ENCODE data around the gene INO80C. TPM values are rescaled to one million over a fixed set of nuclear protein-coding genes. Genes with fewer than 3 reads are reported as not detected.
A peak's percentile ranks its signal among the peaks of the same experiment; 100 is the strongest.

INO80C gene
- total and polyA plus RNA-seq, 2 donors from 2014 or later = 20.9 to 38.2 TPM

- no peaks in the 10 kb centered on the region for H3K36me3 ChIP-seq (ENCODE audit: control insufficient read depth in 2 of 3, insufficient read depth in 3 of 3, low read length in 3 of 3)
- no peak for FAIRE-seq
- intact Hi-C loops (cut with DNase I) = no loop called here
Observed at GRCh38 chr18:35500113-35500512, 2.4 kb upstream of the INO80C start.

DNA sequence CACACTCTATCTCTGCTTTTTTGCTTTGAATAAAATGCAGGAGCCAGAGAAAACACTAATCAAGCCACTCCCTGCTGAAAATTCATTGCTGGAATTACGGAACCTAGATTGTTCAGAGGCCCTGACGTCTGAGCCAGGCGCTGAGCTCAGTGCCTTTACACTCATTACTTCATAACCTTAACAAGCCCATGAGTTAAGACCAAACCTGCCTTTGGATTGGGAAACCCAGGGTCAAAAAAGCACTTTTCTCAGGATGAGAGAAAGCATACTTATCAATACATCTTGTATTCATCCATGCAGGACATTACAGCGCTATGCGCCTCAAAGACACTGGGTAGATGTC, 762 bp downstream of the INO80C start:
- H3K27me3 ChIP-seq (ENCODE audit: control insufficient read depth, insufficient read depth, low read length) = no peaks in the 10 kb centered on the region
- no peaks in the 10 kb centered on the region for H3K36me3 ChIP-seq (ENCODE audit: control insufficient read depth in 2 of 3, insufficient read depth in 3 of 3, low read length in 3 of 3)
- H3K9me3 ChIP-seq (ENCODE audit: control insufficient read depth in 2 of 3, insufficient read depth in 1 of 3, low read length in 3 of 3) = no peaks in the 10 kb centered on the region
- no peak for TF ChIP-seq CTCF (IDR thresholded peaks at IDR 0.05; ENCODE audit: borderline replicate concordance, extremely low read depth, insufficient read depth)
- intact Hi-C loops (cut with DNase I) = no loop called here
- H3K27ac ChIP-seq (ENCODE audit: low read depth in 2 of 2, low read length in 2 of 2) = peak overlapping the region; percentile 97 to 98
- DNase-seq = no peak
- peak overlapping the region; percentile 78 to 97 (median 95) for H3K9ac ChIP-seq (ENCODE audit: low read length in 3 of 3)
- peaks cover 0 to 11% (median 6%) of the 10 kb centered on the region in 3 donors for H3K4me1 ChIP-seq (ENCODE audit: control insufficient read depth in 2 of 3, insufficient read depth in 2 of 3, low read depth in 1 of 3, low read length in 3 of 3)
- peak overlapping the region; percentile 74 to 99 (median 95) for H3K4me3 ChIP-seq (ENCODE audit: low read length in 3 of 3)
- FAIRE-seq = no peak

More at GRCh38 chr18:35500113-35500512, 2.4 kb upstream of the INO80C start:
- Histone ChIP-seq H3K27me3 (ENCODE audit: control insufficient read depth, insufficient read depth, low read length) (no peaks in the 10 kb centered on the region), H3K4me3 (ENCODE audit: low read length in 3 of 3) (no peak overlapping the region), H3K9ac (ENCODE audit: low read length in 3 of 3) (no peak overlapping the region), H3K27ac (ENCODE audit: low read depth in 2 of 2, low read length in 2 of 2) (no peak overlapping the region), H3K9me3 (ENCODE audit: control insufficient read depth in 2 of 3, insufficient read depth in 1 of 3, low read length in 3 of 3) (no peaks in the 10 kb centered on the region), H3K4me1 (ENCODE audit: control insufficient read depth in 2 of 3, insufficient read depth in 2 of 3, low read depth in 1 of 3, low read length in 3 of 3) (peaks cover 0 to 7% (median 0%) of the 10 kb centered on the region in 3 donors)
- DNase-seq = no peak
- TF ChIP-seq CTCF (IDR thresholded peaks at IDR 0.05; ENCODE audit: borderline replicate concordance, extremely low read depth, insufficient read depth) = no peak

DNA sequence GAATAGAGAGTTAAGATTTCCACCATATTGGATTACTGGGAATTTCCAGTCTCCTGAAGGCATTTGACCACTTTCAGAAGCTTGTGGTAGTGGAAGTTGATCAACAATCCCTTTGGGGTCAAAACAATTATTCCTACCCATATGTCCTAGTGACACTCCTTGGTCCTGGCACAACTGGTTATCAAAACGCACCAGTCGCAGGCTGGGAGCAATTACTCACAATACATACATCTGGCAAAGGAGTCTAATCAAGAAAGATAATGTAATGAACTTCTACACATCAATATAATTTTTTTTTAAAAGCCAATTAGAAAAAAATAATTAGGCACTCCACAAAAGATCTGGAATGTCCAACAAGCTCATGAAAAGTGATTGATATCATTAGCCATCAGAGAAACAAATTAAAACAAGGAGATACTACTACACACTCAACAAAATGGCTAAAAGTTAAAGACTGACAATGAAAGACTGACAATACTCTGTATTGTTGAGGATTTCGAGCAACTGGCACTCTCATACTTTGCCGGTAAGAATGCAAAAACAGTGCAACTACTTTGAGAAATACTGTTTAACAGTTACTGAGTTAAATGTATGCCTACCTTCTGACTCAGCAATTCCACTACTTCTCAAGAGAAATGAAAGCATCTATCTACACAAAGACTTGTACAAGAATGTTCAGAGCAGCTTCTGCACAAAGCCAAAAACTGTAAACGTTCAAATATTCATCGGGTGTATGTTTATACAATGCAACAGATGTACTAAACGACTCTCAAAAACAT, 2.0 kb downstream of the INO80C start:
- intact Hi-C loops (cut with DNase I) = no loop called here
- Histone ChIP-seq H3K36me3 (ENCODE audit: control insufficient read depth in 2 of 3, insufficient read depth in 3 of 3, low read length in 3 of 3) (no peaks in the 10 kb centered on the region), H3K27ac (ENCODE audit: low read depth in 2 of 2, low read length in 2 of 2) (no peak overlapping the region), H3K9ac (ENCODE audit: low read length in 3 of 3) (no peak overlapping the region), H3K9me3 (ENCODE audit: control insufficient read depth in 2 of 3, insufficient read depth in 1 of 3, low read length in 3 of 3) (no peaks in the 10 kb centered on the region), H3K4me3 (ENCODE audit: low read length in 3 of 3) (peak overlapping the region in 1 of 3 donors; percentile 3), H3K4me1 (ENCODE audit: control insufficient read depth in 2 of 3, insufficient read depth in 2 of 3, low read depth in 1 of 3, low read length in 3 of 3) (peaks cover 0 to 11% (median 6%) of the 10 kb centered on the region in 3 donors), H3K27me3 (ENCODE audit: control insufficient read depth, insufficient read depth, low read length) (no peaks in the 10 kb centered on the region)
- no peak for TF ChIP-seq CTCF (IDR thresholded peaks at IDR 0.05; ENCODE audit: borderline replicate concordance, extremely low read depth, insufficient read depth)
- no peak for FAIRE-seq
- no peak for DNase-seq
